IgD-negative memory B cell (primary cell): ENCODE results near the gene VGLL4. TPM values are rescaled to one million over a fixed set of nuclear protein-coding genes. Genes with fewer than 3 reads are reported as not detected.

ENCODE experiments used
- H3K27ac Mint-ChIP-seq, 3 donors: one replicate each; pipeline ENCODE4 v1.8.0; 2020 to 2022; ENCODE audit warnings: mild to moderate bottlenecking in 3 of 3, mixed read lengths in 3 of 3, moderate library complexity in 1 of 3
- H3K27me3 Mint-ChIP-seq: one replicate; pipeline ENCODE4 v1.8.0; 2021; ENCODE audit warnings: mixed read lengths
- H3K36me3 Mint-ChIP-seq: one replicate; pipeline ENCODE4 v1.8.0; 2020; ENCODE audit warnings: mild to moderate bottlenecking, mixed read lengths
- H3K4me1 Mint-ChIP-seq, 3 donors: one replicate each; pipeline ENCODE4 v1.8.0; 2020 to 2022; ENCODE audit warnings: mixed read lengths in 3 of 3, mild to moderate bottlenecking in 1 of 3
- H3K4me3 Mint-ChIP-seq, 4 donors: one replicate each; pipeline ENCODE4 v1.8.0; 2020 to 2022; ENCODE audit warnings: mild to moderate bottlenecking in 4 of 4, mixed read lengths in 4 of 4, moderate library complexity in 3 of 4
- H3K9me3 Mint-ChIP-seq, 3 donors: one replicate each; pipeline ENCODE4 v1.8.0; 2020 to 2021; ENCODE audit warnings: mixed read lengths in 3 of 3, mild to moderate bottlenecking in 1 of 3
- polyA plus RNA-seq: library from polyadenylated mRNA; unstranded; fragments of 300-500 nt; fragmentation: Illumina TruSeq; gene quantifications from one replicate; pipeline ENCODE4 v1.2.3, GENCODE V29; 2021

Gene VGLL4
- polyA plus RNA-seq, 1 donor from 2014 or later: 28.6 TPM

GRCh38 chr3:11568503-11569155 is 75.1 kb downstream of the VGLL4 start:
- Mint-ChIP-seq H3K4me1 (peaks cover 0 to 4% (median 2%) of the 10 kb centered on the region in 3 donors), H3K9me3 (no peaks in the 10 kb centered on the region), H3K4me3 (no peak overlapping the region), H3K27me3 (no peaks in the 10 kb centered on the region), H3K36me3 (peaks cover 8% of the 10 kb centered on the region), H3K27ac (peak overlapping the region in 2 of 3 donors; percentile 47 to 76)

GRCh38 chr3:11567516-11568467 is 75.9 kb downstream of the VGLL4 start:
- H3K36me3 Mint-ChIP-seq: peaks cover 8% of the 10 kb centered on the region
- peak overlapping the region in 1 of 3 donors; percentile 18 for H3K27ac Mint-ChIP-seq
- no peaks in the 10 kb centered on the region for H3K9me3 Mint-ChIP-seq
- no peak overlapping the region for H3K4me3 Mint-ChIP-seq
- peaks cover 0 to 4% (median 0%) of the 10 kb centered on the region in 3 donors for H3K4me1 Mint-ChIP-seq
- H3K27me3 Mint-ChIP-seq: no peaks in the 10 kb centered on the region

GRCh38 chr3:11566916-11567315 is 76.8 kb downstream of the VGLL4 start:
- no peaks in the 10 kb centered on the region for H3K27me3 Mint-ChIP-seq
- H3K4me3 Mint-ChIP-seq: no peak overlapping the region
- peaks cover 0 to 2% (median 0%) of the 10 kb centered on the region in 3 donors for H3K4me1 Mint-ChIP-seq
- H3K36me3 Mint-ChIP-seq: peaks cover 6% of the 10 kb centered on the region
- no peaks in the 10 kb centered on the region for H3K9me3 Mint-ChIP-seq
- peak overlapping the region in 2 of 3 donors; percentile 23 to 76 for H3K27ac Mint-ChIP-seq

- H3K36me3 Mint-ChIP-seq: peaks cover 6% of the 10 kb centered on the region
- peaks cover 0 to 2% (median 0%) of the 10 kb centered on the region in 3 donors for H3K4me1 Mint-ChIP-seq
- H3K27me3 Mint-ChIP-seq: no peaks in the 10 kb centered on the region
Measured at GRCh38 chr3:11566478-11566877, 77.2 kb downstream of the VGLL4 start.

GRCh38 chr3:11565932-11566331 is 77.8 kb downstream of the VGLL4 start:
- H3K36me3 Mint-ChIP-seq: peaks cover 6% of the 10 kb centered on the region
- H3K4me3 Mint-ChIP-seq: no peak overlapping the region
- no peak overlapping the region for H3K27ac Mint-ChIP-seq
- H3K27me3 Mint-ChIP-seq: no peaks in the 10 kb centered on the region
- peaks cover 0 to 2% (median 0%) of the 10 kb centered on the region in 3 donors for H3K4me1 Mint-ChIP-seq
- H3K9me3 Mint-ChIP-seq: no peaks in the 10 kb centered on the region

More at GRCh38 chr3:11566478-11566877, 77.2 kb downstream of the VGLL4 start:
- Mint-ChIP-seq H3K27ac (peak overlapping the region in 2 of 3 donors; percentile 23 to 76), H3K4me3 (no peak overlapping the region), H3K9me3 (no peaks in the 10 kb centered on the region)

GRCh38 chr3:11565492-11565891 is 78.2 kb downstream of the VGLL4 start:
- H3K27ac Mint-ChIP-seq: no peak overlapping the region
- H3K4me1 Mint-ChIP-seq: peaks cover 0 to 2% (median under 1%) of the 10 kb centered on the region in 3 donors

GRCh38 chr3:11565072-11565471 is 78.6 kb downstream of the VGLL4 start:
- no peaks in the 10 kb centered on the region for H3K9me3 Mint-ChIP-seq
- no peak overlapping the region for H3K4me3 Mint-ChIP-seq
- no peak overlapping the region for H3K27ac Mint-ChIP-seq
- H3K4me1 Mint-ChIP-seq: peaks cover 0 to 4% (median 2%) of the 10 kb centered on the region in 3 donors
- H3K27me3 Mint-ChIP-seq: no peaks in the 10 kb centered on the region
- peaks cover 7% of the 10 kb centered on the region for H3K36me3 Mint-ChIP-seq

More at GRCh38 chr3:11565492-11565891, 78.2 kb downstream of the VGLL4 start:
- no peak overlapping the region for H3K4me3 Mint-ChIP-seq
- no peaks in the 10 kb centered on the region for H3K27me3 Mint-ChIP-seq
- H3K36me3 Mint-ChIP-seq: peaks cover 6% of the 10 kb centered on the region
- no peaks in the 10 kb centered on the region for H3K9me3 Mint-ChIP-seq

GRCh38 chr3:11564577-11565001 is 79.1 kb downstream of the VGLL4 start:
- Mint-ChIP-seq H3K4me1 (peaks cover 0 to 4% (median 2%) of the 10 kb centered on the region in 3 donors), H3K4me3 (no peak overlapping the region), H3K9me3 (no peaks in the 10 kb centered on the region), H3K36me3 (peaks cover 7% of the 10 kb centered on the region), H3K27me3 (no peaks in the 10 kb centered on the region), H3K27ac (no peak overlapping the region)

- H3K27me3 Mint-ChIP-seq: no peaks in the 10 kb centered on the region
- no peak overlapping the region for H3K27ac Mint-ChIP-seq
- peaks cover 0 to 4% (median 2%) of the 10 kb centered on the region in 3 donors for H3K4me1 Mint-ChIP-seq
- H3K36me3 Mint-ChIP-seq: peaks cover 7% of the 10 kb centered on the region
- H3K9me3 Mint-ChIP-seq: no peaks in the 10 kb centered on the region
- no peak overlapping the region for H3K4me3 Mint-ChIP-seq
Measured at GRCh38 chr3:11563865-11564185, 79.9 kb downstream of the VGLL4 start.

- Mint-ChIP-seq H3K27ac (peak overlapping the region in 1 of 3 donors; percentile 7), H3K36me3 (peaks cover 7% of the 10 kb centered on the region), H3K9me3 (no peaks in the 10 kb centered on the region), H3K4me3 (no peak overlapping the region), H3K4me1 (peaks cover 0 to 4% (median 2%) of the 10 kb centered on the region in 3 donors), H3K27me3 (no peaks in the 10 kb centered on the region)
Measured at GRCh38 chr3:11563159-11563864, 80.4 kb downstream of the VGLL4 start.

GRCh38 chr3:11562277-11562881 is 81.3 kb downstream of the VGLL4 start:
- Mint-ChIP-seq H3K36me3 (peaks cover 7% of the 10 kb centered on the region), H3K4me1 (peaks cover 0 to 10% (median 2%) of the 10 kb centered on the region in 3 donors), H3K27ac (peak overlapping the region in 2 of 3 donors; percentile 22 to 39), H3K27me3 (no peaks in the 10 kb centered on the region), H3K9me3 (no peaks in the 10 kb centered on the region), H3K4me3 (no peak overlapping the region)

- H3K27me3 Mint-ChIP-seq: no peaks in the 10 kb centered on the region
- H3K27ac Mint-ChIP-seq: peak overlapping the region in 1 of 3 donors; percentile 62
- H3K9me3 Mint-ChIP-seq: no peaks in the 10 kb centered on the region
- peaks cover 0 to 10% (median 0%) of the 10 kb centered on the region in 3 donors for H3K4me1 Mint-ChIP-seq
- peaks cover 4% of the 10 kb centered on the region for H3K36me3 Mint-ChIP-seq
- H3K4me3 Mint-ChIP-seq: peak overlapping the region in 1 of 4 donors; percentile 39
Measured at GRCh38 chr3:11560746-11561145, 83.0 kb downstream of the VGLL4 start.

GRCh38 chr3:11559816-11560633 is 83.7 kb downstream of the VGLL4 start:
- Mint-ChIP-seq H3K9me3 (no peaks in the 10 kb centered on the region), H3K4me3 (no peak overlapping the region), H3K27ac (peak overlapping the region in 2 of 3 donors; percentile 59 to 62), H3K36me3 (peaks cover 4% of the 10 kb centered on the region), H3K4me1 (peaks cover 0 to 10% (median 0%) of the 10 kb centered on the region in 3 donors), H3K27me3 (no peaks in the 10 kb centered on the region)
